SK-N-SH (cell line): Measurements from ENCODE around the gene CYB561D2. TPM values are rescaled to one million over a fixed set of nuclear protein-coding genes. Genes with fewer than 3 reads are reported as not detected.

Experiments used
- CTCF ChIA-PET: fragments of 300-600, 350-600 bp; formaldehyde crosslinking; extraction: SDS; loops from one replicate; lab custom pipeline; 2021; lab: Yijun Ruan, JAX
- POLR2A ChIA-PET: fragments of 350-600 bp; sonication (Branson Sonifier 250); formaldehyde crosslinking; extraction: SDS; loops from one replicate; lab custom pipeline; 2020; ENCODE audit warnings: antibody characterized with exemption, inconsistent platforms; lab: Yijun Ruan, JAX
- DNase-seq: peaks from one replicate; pipeline ENCODE4 v3.0.0; 2012
- H2AFZ ChIP-seq: fragments of 200-600 bp; sonication (generic); 2 replicates; pipeline ENCODE4 v1.8.1; 2016; ENCODE audit warnings: antibody characterized with exemption, mild to moderate bottlenecking, low read depth
- H3F3A ChIP-seq: fragments of 200-600 bp; sonication (generic); replicated peaks from 2 replicates; pipeline ENCODE3; 2016; ENCODE audit warnings: antibody characterized with exemption, mild to moderate bottlenecking; ENCODE audit not compliant: insufficient read depth
- H3K27ac ChIP-seq, 2 experiments: fragments of 200-500 bp in 1 of 2; fragments of 200-600 bp in 1 of 2; sonication (Bioruptor generic) in 1 of 2; sonication (generic), shearing (Covaris generic) in 1 of 2; 2 replicates each; pipeline versions ENCODE4 v1.5.1 to v1.6.1; 2014 to 2016; ENCODE audit warnings: low read depth in 2 of 2, inconsistent platforms in 1 of 2, low read length in 1 of 2, mild to moderate bottlenecking in 1 of 2, mixed read lengths in 1 of 2
- H3K27me3 ChIP-seq: fragments of 200-600 bp; sonication (generic), shearing (Covaris generic); 2 replicates; pipeline ENCODE4 v1.6.1; 2016; ENCODE audit warnings: mixed run types; ENCODE audit not compliant: insufficient read depth
- H3K36me3 ChIP-seq, 2 experiments: fragments of 200-500 bp in 1 of 2; fragments of 200-600 bp in 1 of 2; sonication (Bioruptor generic) in 1 of 2; sonication (generic) in 1 of 2; replicated peaks in 1 of 2; 2 replicates each; pipeline versions ENCODE3 to v1.5.1; 2014 to 2016; ENCODE audit warnings: low read length in 1 of 2, mild to moderate bottlenecking in 1 of 2; ENCODE audit not compliant: insufficient read depth in 2 of 2, control insufficient read depth in 1 of 2
- H3K4me1 ChIP-seq, 2 experiments: fragments of 200-500 bp in 1 of 2; fragments of 200-600 bp in 1 of 2; sonication (Bioruptor generic) in 1 of 2; sonication (generic), shearing (Covaris generic) in 1 of 2; 2 replicates each; pipeline versions ENCODE4 v1.5.1 to v1.6.1; 2014 to 2016; ENCODE audit warnings: low read depth in 1 of 2, low read length in 1 of 2, mixed run types in 1 of 2; ENCODE audit not compliant: insufficient read depth in 2 of 2, control insufficient read depth in 1 of 2
- H3K4me2 ChIP-seq: fragments of 200-600 bp; sonication (generic), shearing (Covaris generic); 2 replicates; pipeline ENCODE4 v1.6.1; 2017; ENCODE audit warnings: mixed run types
- H3K4me3 ChIP-seq, 2 experiments: fragments of 200-500 bp in 1 of 2; fragments of 200-600 bp in 1 of 2; sonication (Bioruptor generic) in 1 of 2; sonication (generic), shearing (Covaris generic) in 1 of 2; 2 replicates each; pipeline versions ENCODE4 v1.5.1 to v1.8.1; 2014 to 2016; ENCODE audit warnings: low read depth in 2 of 2, inconsistent platforms in 1 of 2, low read length in 1 of 2, mild to moderate bottlenecking in 1 of 2, mixed read lengths in 1 of 2, moderate library complexity in 1 of 2
- H3K79me2 ChIP-seq: fragments of 200-600 bp; sonication (generic); 2 replicates; pipeline ENCODE4 v1.8.1; 2017; ENCODE audit warnings: mild to moderate bottlenecking; ENCODE audit not compliant: insufficient read depth
- H3K9ac ChIP-seq: fragments of 200-600 bp; sonication (generic); 2 replicates; pipeline ENCODE4 v1.6.1; 2017; ENCODE audit warnings: mixed run types
- H3K9me2 ChIP-seq: fragments of 200-600 bp; sonication (generic); 2 replicates; pipeline ENCODE4 v1.6.1; 2017; ENCODE audit warnings: mixed run types
- H3K9me3 ChIP-seq: fragments of 200-600 bp; sonication (generic); 2 replicates; pipeline ENCODE4 v1.6.1; 2017; ENCODE audit warnings: mixed run types, mild to moderate bottlenecking, moderate library complexity
- H4K20me1 ChIP-seq: fragments of 200-600 bp; sonication (generic); 2 replicates; pipeline ENCODE4 v1.6.1; 2017; ENCODE audit warnings: mild to moderate bottlenecking, mixed run types; ENCODE audit not compliant: insufficient read depth
- CHD2 ChIP-seq: fragments of 150-350 bp; IDR thresholded peaks from 2 replicates; pipeline ENCODE4 v1.6.1; 2018; ENCODE audit warnings: low read length; ENCODE audit not compliant: partially characterized antibody
- ELF1 ChIP-seq: IDR thresholded peaks from 2 replicates; pipeline ENCODE4 v1.4.0; 2012
- EP300 ChIP-seq, 2 experiments: IDR thresholded peaks; 2 replicates each; pipeline versions ENCODE4 v1.4.0 to v1.6.1; 2012; ENCODE audit warnings: borderline replicate concordance in 1 of 2, low read depth in 1 of 2, low read length in 1 of 2
- FOXJ3 ChIP-seq: sonication (generic); formaldehyde crosslinking; IDR thresholded peaks from 2 replicates; pipeline ENCODE4 v1.5.1; 2020; ENCODE audit warnings: mild to moderate bottlenecking, missing genetic modification reagents
- FOXM1 ChIP-seq: IDR thresholded peaks from 2 replicates; pipeline ENCODE4 v1.4.0; 2012; ENCODE audit warnings: low read depth, mild to moderate bottlenecking
- GABPA ChIP-seq: IDR thresholded peaks from 2 replicates; pipeline ENCODE4 v1.4.0; 2012; ENCODE audit warnings: low read depth, mild to moderate bottlenecking
- GATA2 ChIP-seq: sonication (generic); formaldehyde crosslinking; IDR thresholded peaks from 2 replicates; pipeline ENCODE4 v1.5.0; 2020; ENCODE audit warnings: mild to moderate bottlenecking, missing genetic modification reagents
- MXI1 ChIP-seq: IDR thresholded peaks from 2 replicates; pipeline ENCODE4 v1.6.1; 2012; ENCODE audit warnings: mild to moderate bottlenecking, low read depth, low read length, improper control_type of control experiment
- NFIC ChIP-seq: IDR thresholded peaks from 2 replicates; pipeline ENCODE4 v1.4.0; 2012; ENCODE audit warnings: borderline replicate concordance
- NRF1 ChIP-seq: IDR thresholded peaks from 2 replicates; pipeline ENCODE4 v1.6.1; 2012; ENCODE audit warnings: low read depth, mild to moderate bottlenecking, low read length
- POLR2AphosphoS5 ChIP-seq: IDR thresholded peaks from 2 replicates; pipeline ENCODE4 v1.6.1; 2012; ENCODE audit warnings: low read depth, low read length
- RAD21 ChIP-seq: IDR thresholded peaks from 2 replicates; pipeline ENCODE4 v1.6.1; 2012; ENCODE audit warnings: mild to moderate bottlenecking, low read length
- RCOR1 ChIP-seq: fragments of 150-350 bp; IDR thresholded peaks from 2 replicates; pipeline ENCODE4 v1.6.1; 2017; ENCODE audit warnings: antibody characterized with exemption, low read length
- SMC3 ChIP-seq: IDR thresholded peaks from 2 replicates; pipeline ENCODE4 v1.6.1; 2012; ENCODE audit warnings: low read depth, low read length, improper control_type of control experiment
- TAF1 ChIP-seq: IDR thresholded peaks from 2 replicates; pipeline ENCODE4 v1.6.1; 2012; ENCODE audit warnings: low read depth, mild to moderate bottlenecking, low read length, moderate library complexity, borderline replicate concordance
- YY1 ChIP-seq: IDR thresholded peaks from 2 replicates; pipeline ENCODE4 v1.4.0; 2012; ENCODE audit warnings: low read depth, mild to moderate bottlenecking
- WGBS: methylation state at CpG from one replicate; pipeline ENCODE4 v1.1.6; 2017; ENCODE audit warnings: low lambda C conversion rate; 5-methylcytosine and 5-hydroxymethylcytosine counted together
- polyA plus RNA-seq, 3 experiments: library from polyadenylated mRNA; depleted of rRNA; stranded (reverse); fragments of >200 nt; gene quantifications; 2 replicates each; pipeline ENCODE4 v1.2.3, GENCODE V29; 2012
- TF ChIP-seq, protein P1 (sequence below): IDR thresholded peaks from 2 replicates; pipeline ENCODE4; 2012
- TF ChIP-seq, protein P2 (sequence below): fragments of 200-600 bp; sonication (generic); IDR thresholded peaks from 2 replicates; pipeline ENCODE4 v1.6.1; 2017; ENCODE audit warnings: antibody characterized with exemption, mild to moderate bottlenecking, moderate library complexity
- TF ChIP-seq, protein P3 (sequence below): IDR thresholded peaks from 2 replicates; pipeline ENCODE4 v1.4.0; 2012; ENCODE audit warnings: low read depth
- TF ChIP-seq, protein P4 (sequence below): fragments of 150-350 bp; IDR thresholded peaks from 2 replicates; pipeline ENCODE4 v1.6.1; 2016; ENCODE audit warnings: mild to moderate bottlenecking, low read depth, low read length

Gene CYB561D2
- polyA plus RNA-seq, 1 of the 3 experiments (the other 2 are of a cell fraction) = 40.7 TPM

DNA sequence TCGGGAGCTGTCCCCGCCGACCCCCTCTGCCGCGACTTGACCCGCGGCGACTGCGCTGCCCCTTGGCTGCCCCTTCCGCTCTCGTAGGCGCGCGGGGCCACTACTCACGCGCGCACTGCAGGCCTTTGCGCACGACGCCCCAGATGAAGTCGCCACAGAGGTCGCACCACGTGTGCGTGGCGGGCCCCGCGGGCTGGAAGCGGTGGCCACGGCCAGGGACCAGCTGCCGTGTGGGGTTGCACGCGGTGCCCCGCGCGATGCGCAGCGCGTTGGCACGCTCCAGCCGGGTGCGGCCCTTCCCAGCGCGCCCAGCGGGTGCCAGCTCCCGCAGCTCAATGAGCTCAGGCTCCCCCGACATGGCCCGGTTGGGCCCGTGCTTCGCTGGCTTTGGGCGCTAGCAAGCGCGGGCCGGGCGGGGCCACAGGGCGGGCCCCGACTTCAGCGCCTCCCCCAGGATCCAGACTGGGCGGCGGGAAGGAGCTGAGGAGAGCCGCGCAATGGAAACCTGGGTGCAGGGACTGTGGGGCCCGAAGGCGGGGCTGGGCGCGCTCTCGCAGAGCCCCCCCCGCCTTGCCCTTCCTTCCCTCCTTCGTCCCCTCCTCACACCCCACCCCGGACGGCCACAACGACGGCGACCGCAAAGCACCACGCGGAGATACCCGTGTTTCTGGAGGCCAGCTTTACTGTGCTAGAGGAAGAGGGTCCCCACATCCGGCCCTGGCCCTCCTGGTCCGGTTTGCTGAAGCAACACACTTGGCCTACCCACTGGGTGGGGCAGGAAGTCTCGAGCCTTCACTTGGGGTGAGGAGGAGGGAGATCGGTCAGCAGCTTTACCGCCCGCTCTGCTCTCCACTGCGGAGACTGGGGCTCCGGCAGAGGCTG is 10.0 kb upstream of the CYB561D2 start, which contains the start of gene RASSF1:
Gene RASSF1, minus strand, starts transcription at position 389 of the 882 bp plus-strand sequence. Its CDS starts 31 bp downstream, at position 358.
- Histone ChIP-seq H3K36me3 (no peaks in the 10 kb centered on the region), H3K9me3 (no peaks in the 10 kb centered on the region), H4K20me1 (no peaks in the 10 kb centered on the region), H3F3A (no peaks in the 10 kb centered on the region), H3K4me2 (no peak within 1 kb of the TSS), H3K9ac (no peak within 1 kb of the TSS), H2AFZ (no peak within 1 kb of the TSS), H3K27ac (no peak within 1 kb of the TSS), H3K4me3 (no peak within 1 kb of the TSS), H3K27me3 (no peaks in the 10 kb centered on the region), H3K9me2 (no peaks in the 10 kb centered on the region), H3K4me1 (peaks cover 5 to 21% of the 10 kb centered on the region in 2 experiments; a peak in 3 of 4 replicates), H3K79me2 (peaks cover 24% of the 10 kb centered on the region)
- POLR2A ChIA-PET = no interaction called here
- no peak for TF ChIP-seq RAD21
- no peak for TF ChIP-seq ELF1
- no peak for TF ChIP-seq EP300 (IDR thresholded peaks at IDR 0.05; ENCODE audit: borderline replicate concordance in 1 of 2, low read depth in 1 of 2, low read length in 1 of 2)
- TF ChIP-seq, protein P1, sequence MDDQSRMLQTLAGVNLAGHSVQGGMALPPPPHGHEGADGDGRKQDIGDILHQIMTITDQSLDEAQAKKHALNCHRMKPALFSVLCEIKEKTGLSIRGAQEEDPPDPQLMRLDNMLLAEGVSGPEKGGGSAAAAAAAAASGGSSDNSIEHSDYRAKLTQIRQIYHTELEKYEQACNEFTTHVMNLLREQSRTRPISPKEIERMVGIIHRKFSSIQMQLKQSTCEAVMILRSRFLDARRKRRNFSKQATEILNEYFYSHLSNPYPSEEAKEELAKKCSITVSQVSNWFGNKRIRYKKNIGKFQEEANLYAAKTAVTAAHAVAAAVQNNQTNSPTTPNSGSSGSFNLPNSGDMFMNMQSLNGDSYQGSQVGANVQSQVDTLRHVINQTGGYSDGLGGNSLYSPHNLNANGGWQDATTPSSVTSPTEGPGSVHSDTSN = no peak
- TF ChIP-seq POLR2AphosphoS5 = no peak
- TF ChIP-seq, protein P2, sequence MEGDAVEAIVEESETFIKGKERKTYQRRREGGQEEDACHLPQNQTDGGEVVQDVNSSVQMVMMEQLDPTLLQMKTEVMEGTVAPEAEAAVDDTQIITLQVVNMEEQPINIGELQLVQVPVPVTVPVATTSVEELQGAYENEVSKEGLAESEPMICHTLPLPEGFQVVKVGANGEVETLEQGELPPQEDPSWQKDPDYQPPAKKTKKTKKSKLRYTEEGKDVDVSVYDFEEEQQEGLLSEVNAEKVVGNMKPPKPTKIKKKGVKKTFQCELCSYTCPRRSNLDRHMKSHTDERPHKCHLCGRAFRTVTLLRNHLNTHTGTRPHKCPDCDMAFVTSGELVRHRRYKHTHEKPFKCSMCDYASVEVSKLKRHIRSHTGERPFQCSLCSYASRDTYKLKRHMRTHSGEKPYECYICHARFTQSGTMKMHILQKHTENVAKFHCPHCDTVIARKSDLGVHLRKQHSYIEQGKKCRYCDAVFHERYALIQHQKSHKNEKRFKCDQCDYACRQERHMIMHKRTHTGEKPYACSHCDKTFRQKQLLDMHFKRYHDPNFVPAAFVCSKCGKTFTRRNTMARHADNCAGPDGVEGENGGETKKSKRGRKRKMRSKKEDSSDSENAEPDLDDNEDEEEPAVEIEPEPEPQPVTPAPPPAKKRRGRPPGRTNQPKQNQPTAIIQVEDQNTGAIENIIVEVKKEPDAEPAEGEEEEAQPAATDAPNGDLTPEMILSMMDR = no peak
- no peak for DNase-seq
- 96% methylated on average over 59 of the region's 85 CpGs for WGBS
- CTCF ChIA-PET = interaction anchor here (0.9 to 6.8 kb wide), 4 partner anchors 8 to 88 kb away, joined by 3 to 40 read pairs (median 3); partner anchors contain the start of genes CYB561D2 and NPRL2

DNA sequence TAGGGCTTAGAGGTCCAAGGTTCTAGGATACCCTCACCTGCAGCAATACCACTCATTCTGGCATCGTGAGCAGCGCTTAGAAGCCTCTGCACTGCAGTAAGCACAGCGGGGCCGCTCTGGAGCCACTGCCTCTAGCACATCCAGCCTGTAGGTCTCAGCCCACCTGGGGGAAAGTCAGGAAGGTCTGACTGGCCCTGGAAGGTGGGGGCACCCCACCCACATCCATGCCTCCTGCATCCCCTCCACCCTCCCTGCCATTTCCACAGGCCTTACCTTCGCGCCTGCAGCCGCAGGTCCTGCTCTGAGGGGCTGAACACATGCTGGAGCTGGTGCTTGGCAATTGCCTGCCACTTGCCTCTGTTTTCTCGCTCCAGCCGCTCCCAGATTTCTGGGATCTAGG is 9.1 kb upstream of the CYB561D2 start:
- Histone ChIP-seq H3K79me2 (peaks cover 15% of the 10 kb centered on the region), H3K9ac (no peak overlapping the region), H3K27ac (no peak overlapping the region), H3K4me1 (peaks cover 5 to 14% of the 10 kb centered on the region in 2 experiments; a peak in 2 of 4 replicates), H3K4me2 (no peak overlapping the region), H3K4me3 (no peak overlapping the region), H3F3A (no peaks in the 10 kb centered on the region), H3K27me3 (no peaks in the 10 kb centered on the region), H3K9me2 (no peaks in the 10 kb centered on the region), H3K36me3 (no peaks in the 10 kb centered on the region), H2AFZ (no peak overlapping the region), H4K20me1 (no peaks in the 10 kb centered on the region), H3K9me3 (no peaks in the 10 kb centered on the region)
- ChIA-PET CTCF (interaction anchor here (1.3 to 4.7 kb wide), 3 partner anchors 9 to 220 kb away, joined by 3 to 26 read pairs (median 3); partner anchors contain the start of gene NPRL2), POLR2A (no interaction called here)
- no peak for DNase-seq
- WGBS = 97% methylated on average over 7 of the region's 9 CpGs
- TF ChIP-seq GATA2 (no peak), RAD21 (no peak), CHD2 (no peak), NFIC (no peak), RCOR1 (no peak), TAF1 (no peak), POLR2AphosphoS5 (no peak), NRF1 (no peak), FOXJ3 (no peak), GABPA (no peak), MXI1 (no peak), YY1 (no peak), FOXM1 (no peak), SMC3 (no peak)
- TF ChIP-seq, protein P3, sequence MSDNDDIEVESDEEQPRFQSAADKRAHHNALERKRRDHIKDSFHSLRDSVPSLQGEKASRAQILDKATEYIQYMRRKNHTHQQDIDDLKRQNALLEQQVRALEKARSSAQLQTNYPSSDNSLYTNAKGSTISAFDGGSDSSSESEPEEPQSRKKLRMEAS = no peak
- TF ChIP-seq, protein P2 = no peak
- TF ChIP-seq, protein P4, sequence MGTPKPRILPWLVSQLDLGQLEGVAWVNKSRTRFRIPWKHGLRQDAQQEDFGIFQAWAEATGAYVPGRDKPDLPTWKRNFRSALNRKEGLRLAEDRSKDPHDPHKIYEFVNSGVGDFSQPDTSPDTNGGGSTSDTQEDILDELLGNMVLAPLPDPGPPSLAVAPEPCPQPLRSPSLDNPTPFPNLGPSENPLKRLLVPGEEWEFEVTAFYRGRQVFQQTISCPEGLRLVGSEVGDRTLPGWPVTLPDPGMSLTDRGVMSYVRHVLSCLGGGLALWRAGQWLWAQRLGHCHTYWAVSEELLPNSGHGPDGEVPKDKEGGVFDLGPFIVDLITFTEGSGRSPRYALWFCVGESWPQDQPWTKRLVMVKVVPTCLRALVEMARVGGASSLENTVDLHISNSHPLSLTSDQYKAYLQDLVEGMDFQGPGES = no peak
